Hepatocyte (in vitro differentiated cells): Measurements from ENCODE around the gene IQCH.

Experiments used
- EZH2 ChIP-seq: fragments of 200-600 bp; sonication (generic); IDR thresholded peaks from 2 replicates; pipeline ENCODE4 v1.6.1; 2016; ENCODE audit warnings: antibody characterized with exemption, mild to moderate bottlenecking, borderline replicate concordance
- EZH2phosphoT487 ChIP-seq: fragments of 200-600 bp; sonication (generic); IDR thresholded peaks from one replicate; pipeline ENCODE4 v1.6.1; 2018; ENCODE audit warnings: antibody characterized with exemption, mild to moderate bottlenecking, low read depth, moderate library complexity; ENCODE audit not compliant: unreplicated experiment, severe bottlenecking
- TF ChIP-seq, protein P1 (sequence below): fragments of 200-600 bp; sonication (generic); IDR thresholded peaks from 2 replicates; pipeline ENCODE4 v1.5.1; 2016; ENCODE audit warnings: antibody characterized with exemption, mild to moderate bottlenecking; ENCODE audit not compliant: poor library complexity

DNA sequence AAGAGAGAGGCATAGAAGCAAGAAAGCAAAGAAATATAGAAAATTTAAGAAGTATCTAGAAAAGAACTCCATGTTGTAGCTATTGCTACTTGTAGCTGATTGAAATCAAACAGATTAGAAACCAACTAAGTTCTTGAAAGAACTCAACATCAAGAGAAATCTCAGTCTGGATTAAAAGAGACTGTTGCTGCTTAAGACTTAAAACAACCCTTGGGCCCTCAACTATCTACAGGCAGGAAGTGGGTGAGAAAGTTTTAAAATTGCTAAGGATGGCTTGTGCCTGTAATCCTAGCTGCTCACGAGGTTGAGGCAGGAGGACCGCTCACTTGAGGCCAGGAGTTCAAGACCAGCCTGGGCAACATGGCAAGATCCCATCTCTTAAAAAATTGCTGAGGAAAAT, 227.1 kb downstream of the IQCH start:
- TF ChIP-seq, protein P1, sequence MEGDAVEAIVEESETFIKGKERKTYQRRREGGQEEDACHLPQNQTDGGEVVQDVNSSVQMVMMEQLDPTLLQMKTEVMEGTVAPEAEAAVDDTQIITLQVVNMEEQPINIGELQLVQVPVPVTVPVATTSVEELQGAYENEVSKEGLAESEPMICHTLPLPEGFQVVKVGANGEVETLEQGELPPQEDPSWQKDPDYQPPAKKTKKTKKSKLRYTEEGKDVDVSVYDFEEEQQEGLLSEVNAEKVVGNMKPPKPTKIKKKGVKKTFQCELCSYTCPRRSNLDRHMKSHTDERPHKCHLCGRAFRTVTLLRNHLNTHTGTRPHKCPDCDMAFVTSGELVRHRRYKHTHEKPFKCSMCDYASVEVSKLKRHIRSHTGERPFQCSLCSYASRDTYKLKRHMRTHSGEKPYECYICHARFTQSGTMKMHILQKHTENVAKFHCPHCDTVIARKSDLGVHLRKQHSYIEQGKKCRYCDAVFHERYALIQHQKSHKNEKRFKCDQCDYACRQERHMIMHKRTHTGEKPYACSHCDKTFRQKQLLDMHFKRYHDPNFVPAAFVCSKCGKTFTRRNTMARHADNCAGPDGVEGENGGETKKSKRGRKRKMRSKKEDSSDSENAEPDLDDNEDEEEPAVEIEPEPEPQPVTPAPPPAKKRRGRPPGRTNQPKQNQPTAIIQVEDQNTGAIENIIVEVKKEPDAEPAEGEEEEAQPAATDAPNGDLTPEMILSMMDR, result no peak
- TF ChIP-seq EZH2 (no peak), EZH2phosphoT487 (no peak)
